GM12878 (cell line): ENCODE data around the gene ADAMTS2. TPM values are rescaled to one million over a fixed set of nuclear protein-coding genes. Genes with fewer than 3 reads are reported as not detected.

Experiments used
- polyA plus RNA-seq, 11 experiments: library from polyadenylated mRNA; depleted of rRNA in 4 of 11; unstranded in 6 of 11; stranded (reverse) in 5 of 11; fragments of >200 nt; fragmentation: Nextera tagmentation in 4 of 11; fragmentation: Illumina TruSeq in 1 of 11; extraction: Ambion mirVana in 4 of 11; extraction: Trizol in 1 of 11; gene quantifications; 1 replicate in 1 of 11; 2 replicates in 10 of 11; pipeline versions ENCODE4 v1.2.1 to v1.2.3, GENCODE V29; 2011 to 2016; ENCODE audit warnings: inconsistent platforms in 2 of 11, missing spikeins in 2 of 11, low read depth in 1 of 11
- small RNA-seq: library from RNA; depleted of rRNA; stranded (forward); fragments of <200 nt; gene quantifications from one replicate; pipeline ENCODE3, GENCODE V24; 2014
- total RNA-seq, 4 experiments: library from RNA; depleted of rRNA in 3 of 4; stranded (reverse); fragments of >200 nt in 3 of 4; fragmentation: Illumina TruSeq in 1 of 4; extraction: Trizol in 1 of 4; gene quantifications; 2 replicates each; pipeline versions ENCODE4 v1.2.1 to v1.2.3, GENCODE V29; 2013 to 2021

Gene ADAMTS2
- total and polyA plus RNA-seq, 10 of the 15 experiments (the other 5 are each of a cell fraction or from before 2014, with no cell fraction given) = 0.03 to 0.05 TPM; not detected in 8

Small RNA genes lying within 50 kb of the gene (small RNA-seq; reads per million reads assigned to genes)
- not detected for gene AC109479.2

Other genes starting within 250 kb of the ADAMTS2 start
- 27.0 and 28.4 TPM in 2 replicates for gene RUFY1, start 205.1 kb upstream of the ADAMTS2 start, total RNA-seq (2014; rRNA removed)
- 22.7 and 26.3 TPM in 2 replicates for gene RUFY1, start 205.1 kb upstream of the ADAMTS2 start, total RNA-seq (2014; rRNA removed; fragmentation: Illumina TruSeq; extraction: Trizol)
- 28.8 and 36.3 TPM in 2 replicates for gene RUFY1, start 205.1 kb upstream of the ADAMTS2 start, total RNA-seq (2021)
- 18.4 and 19.2 TPM in 2 replicates for gene RUFY1, start 205.1 kb upstream of the ADAMTS2 start, polyA plus RNA-seq (2011; rRNA removed)
- gene RUFY1, start 205.1 kb upstream of the ADAMTS2 start, polyA plus RNA-seq (2014; fragmentation: Illumina TruSeq; extraction: Trizol) = 22.8 and 26.2 TPM in 2 replicates
- gene RUFY1, start 205.1 kb upstream of the ADAMTS2 start, polyA plus RNA-seq (2014; fragmentation: Nextera tagmentation; extraction: Ambion mirVana) = 1 to 10 TPM; 5.7 to 8.1 TPM
- 26.7 and 27.2 TPM in 2 replicates for gene RUFY1, start 205.1 kb upstream of the ADAMTS2 start, polyA plus RNA-seq (2014; rRNA removed)
- 10 to 100 TPM; 23.6 to 25.4 TPM for gene RUFY1, start 205.1 kb upstream of the ADAMTS2 start, polyA plus RNA-seq (2016; fragmentation: Nextera tagmentation; extraction: Ambion mirVana)